Measurements from ENCODE around the gene HMCES. TPM values are rescaled to one million over a fixed set of nuclear protein-coding genes. Genes with fewer than 3 reads are reported as not detected.

HMCES gene
- total RNA-seq, 6 experiments from 2014 or later, result 17.4 to 36.9 (median 20.1) TPM

DNA sequence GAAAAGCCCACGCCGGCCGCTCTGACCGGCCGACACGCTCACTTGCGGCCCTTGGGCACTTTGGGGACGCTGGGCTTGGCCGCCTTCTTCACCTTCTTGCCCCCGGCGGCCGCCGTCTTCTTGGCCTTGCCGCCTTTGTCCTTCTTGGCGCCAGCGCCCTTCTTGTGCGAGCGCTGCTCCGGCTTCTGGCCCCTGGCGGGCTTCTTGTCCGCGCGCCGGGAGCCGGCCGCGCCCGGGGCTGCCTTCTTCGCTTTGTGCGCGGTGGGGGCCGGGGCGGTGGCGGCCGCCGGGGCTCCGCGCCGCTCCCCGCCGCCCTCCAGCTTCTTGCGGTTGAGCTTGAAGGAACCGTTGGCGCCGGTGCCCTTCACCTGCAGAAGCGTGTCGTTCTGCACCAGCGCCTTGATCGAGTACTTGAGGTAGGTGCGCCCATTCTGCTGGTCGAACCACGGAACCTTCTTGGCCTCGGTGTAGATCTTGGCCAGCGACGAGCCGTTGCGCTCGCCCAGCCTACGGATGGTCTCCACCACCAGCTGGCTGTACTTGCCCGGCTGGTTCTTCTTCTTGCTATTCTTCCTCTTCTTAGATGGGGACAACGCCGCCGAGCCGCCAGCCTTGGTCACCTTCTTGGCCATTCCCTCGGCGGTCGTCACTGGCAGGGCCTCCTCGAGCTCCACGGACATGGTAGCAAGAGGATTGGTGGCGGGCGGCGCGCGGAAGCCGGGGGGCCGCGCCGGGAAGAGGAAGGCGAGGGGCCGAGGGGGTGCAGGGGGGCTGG, 36.7 kb downstream of the HMCES start:
- no peaks in the 10 kb centered on the region for H3K9me3 ChIP-seq
- H3K4me1 ChIP-seq, result peaks cover 0 to 20% (median 6%) of the 10 kb centered on the region in 4 donors
- H3K4me3 ChIP-seq, result peak overlapping the region; percentile 55 to 82 (median 62)
- intact Hi-C loops (cut with DNase I), result no loop called here
- TF ChIP-seq, protein P1, sequence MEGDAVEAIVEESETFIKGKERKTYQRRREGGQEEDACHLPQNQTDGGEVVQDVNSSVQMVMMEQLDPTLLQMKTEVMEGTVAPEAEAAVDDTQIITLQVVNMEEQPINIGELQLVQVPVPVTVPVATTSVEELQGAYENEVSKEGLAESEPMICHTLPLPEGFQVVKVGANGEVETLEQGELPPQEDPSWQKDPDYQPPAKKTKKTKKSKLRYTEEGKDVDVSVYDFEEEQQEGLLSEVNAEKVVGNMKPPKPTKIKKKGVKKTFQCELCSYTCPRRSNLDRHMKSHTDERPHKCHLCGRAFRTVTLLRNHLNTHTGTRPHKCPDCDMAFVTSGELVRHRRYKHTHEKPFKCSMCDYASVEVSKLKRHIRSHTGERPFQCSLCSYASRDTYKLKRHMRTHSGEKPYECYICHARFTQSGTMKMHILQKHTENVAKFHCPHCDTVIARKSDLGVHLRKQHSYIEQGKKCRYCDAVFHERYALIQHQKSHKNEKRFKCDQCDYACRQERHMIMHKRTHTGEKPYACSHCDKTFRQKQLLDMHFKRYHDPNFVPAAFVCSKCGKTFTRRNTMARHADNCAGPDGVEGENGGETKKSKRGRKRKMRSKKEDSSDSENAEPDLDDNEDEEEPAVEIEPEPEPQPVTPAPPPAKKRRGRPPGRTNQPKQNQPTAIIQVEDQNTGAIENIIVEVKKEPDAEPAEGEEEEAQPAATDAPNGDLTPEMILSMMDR (IDR thresholded peaks at IDR 0.05), result no peak
- no peaks in the 10 kb centered on the region for H3K36me3 ChIP-seq
- WGBS (ENCODE audit: insufficient coverage, low coverage, low lambda C conversion rate, missing lambda C conversion rate), result under 1% methylated on average over 17 of the region's 80 CpGs
- H3K27ac ChIP-seq, result peak overlapping the region; percentile 71 to 94 (median 80)
- ATAC-seq (peak in 3 of 4 donors; percentile 2 to 16 (median 3)), DNase-seq (peak in 2 of 3 donors; percentile 56 to 61)
- no peaks in the 10 kb centered on the region for H3K27me3 ChIP-seq

DNA sequence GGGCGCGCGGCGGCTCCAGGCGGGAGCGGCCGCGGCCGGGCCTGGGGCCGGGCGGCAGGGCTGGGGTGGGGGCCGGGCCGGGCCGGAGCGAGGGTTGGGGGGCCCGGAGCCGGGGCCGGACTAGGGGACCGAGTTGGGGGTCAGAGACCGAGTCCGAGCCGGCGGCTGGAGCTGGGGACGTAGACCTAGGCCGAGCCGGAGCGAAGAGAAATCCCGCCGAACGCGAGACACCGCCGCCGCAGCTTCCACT, 37.3 kb downstream of the HMCES start:
- peak in 2 of 4 donors; percentile 4 to 16 for ATAC-seq
- no peak for DNase-seq
- peak overlapping the region; percentile 71 to 94 (median 80) for H3K27ac ChIP-seq
- H3K4me3 ChIP-seq, result peak overlapping the region; percentile 55 to 82 (median 62)
- H3K4me1 ChIP-seq, result peaks cover 0 to 20% (median 6%) of the 10 kb centered on the region in 4 donors
- no peaks in the 10 kb centered on the region for H3K36me3 ChIP-seq
- intact Hi-C loops (cut with DNase I), result no loop called here
- no peaks in the 10 kb centered on the region for H3K27me3 ChIP-seq
- TF ChIP-seq, protein P1 (IDR thresholded peaks at IDR 0.05), result no peak
- TF ChIP-seq POLR2A (IDR thresholded peaks at IDR 0.05), result no peak
- no CpG with 5 or more reads among the region's 34 CpGs for WGBS (ENCODE audit: insufficient coverage, low coverage, low lambda C conversion rate, missing lambda C conversion rate)
- H3K9me3 ChIP-seq, result no peaks in the 10 kb centered on the region

DNA sequence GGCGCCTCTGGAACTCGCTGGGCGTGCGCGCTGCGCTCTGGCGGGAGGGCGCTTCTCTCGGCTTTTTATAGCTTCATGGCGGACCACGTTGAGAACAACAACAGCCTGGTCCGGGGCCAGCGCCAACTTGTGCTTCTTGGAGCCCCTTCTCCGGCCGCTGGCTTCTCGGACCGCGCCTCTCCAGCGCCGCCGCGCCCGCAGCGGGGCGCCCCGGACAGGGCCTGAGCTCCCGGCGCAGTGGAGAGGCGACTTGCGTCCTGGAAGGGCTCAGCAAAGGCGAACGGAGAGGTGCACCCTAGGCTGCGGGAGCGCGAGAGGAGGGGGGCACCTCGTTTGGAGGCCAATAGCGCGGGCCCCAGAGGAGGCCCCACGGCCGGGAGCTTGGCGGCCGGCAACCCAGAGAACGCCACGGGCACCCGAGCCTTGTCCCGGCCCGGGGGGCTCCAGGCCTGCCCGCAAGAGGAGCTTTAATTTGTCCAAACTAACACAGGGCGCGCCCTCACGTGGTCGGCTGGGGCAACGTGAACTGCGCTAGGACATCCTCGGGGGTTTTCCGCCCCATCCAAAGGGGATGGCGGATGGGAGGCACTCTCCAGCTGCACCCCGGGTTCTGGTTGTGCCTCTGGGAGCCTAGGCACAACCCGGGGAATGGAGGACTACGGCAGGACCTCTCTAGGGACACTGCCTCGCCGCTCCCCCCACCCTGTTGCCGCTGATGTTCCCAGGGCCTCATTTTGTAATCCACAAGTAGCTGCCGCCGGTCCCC, 37.8 kb downstream of the HMCES start:
- peak; percentile 57 to 73 (median 62) for ATAC-seq
- no peaks in the 10 kb centered on the region for H3K9me3 ChIP-seq
- peaks cover 0 to 20% (median 6%) of the 10 kb centered on the region in 4 donors for H3K4me1 ChIP-seq
- 0% methylated on average over 5 of the region's 65 CpGs for WGBS (ENCODE audit: insufficient coverage, low coverage, low lambda C conversion rate, missing lambda C conversion rate)
- H3K36me3 ChIP-seq, result no peaks in the 10 kb centered on the region
- TF ChIP-seq POLR2A (IDR thresholded peaks at IDR 0.05), result peak; percentile 99
- TF ChIP-seq, protein P1 (IDR thresholded peaks at IDR 0.05), result peak in 3 of 4 donors; percentile 50 to 63 (median 54)
- DNase-seq, result peak; percentile 83 to 87 (median 85)
- H3K27me3 ChIP-seq, result no peaks in the 10 kb centered on the region
- peak overlapping the region; percentile 71 to 94 (median 80) for H3K27ac ChIP-seq
- peak overlapping the region; percentile 55 to 82 (median 62) for H3K4me3 ChIP-seq
- intact Hi-C loops (cut with DNase I), result no loop called here

DNA sequence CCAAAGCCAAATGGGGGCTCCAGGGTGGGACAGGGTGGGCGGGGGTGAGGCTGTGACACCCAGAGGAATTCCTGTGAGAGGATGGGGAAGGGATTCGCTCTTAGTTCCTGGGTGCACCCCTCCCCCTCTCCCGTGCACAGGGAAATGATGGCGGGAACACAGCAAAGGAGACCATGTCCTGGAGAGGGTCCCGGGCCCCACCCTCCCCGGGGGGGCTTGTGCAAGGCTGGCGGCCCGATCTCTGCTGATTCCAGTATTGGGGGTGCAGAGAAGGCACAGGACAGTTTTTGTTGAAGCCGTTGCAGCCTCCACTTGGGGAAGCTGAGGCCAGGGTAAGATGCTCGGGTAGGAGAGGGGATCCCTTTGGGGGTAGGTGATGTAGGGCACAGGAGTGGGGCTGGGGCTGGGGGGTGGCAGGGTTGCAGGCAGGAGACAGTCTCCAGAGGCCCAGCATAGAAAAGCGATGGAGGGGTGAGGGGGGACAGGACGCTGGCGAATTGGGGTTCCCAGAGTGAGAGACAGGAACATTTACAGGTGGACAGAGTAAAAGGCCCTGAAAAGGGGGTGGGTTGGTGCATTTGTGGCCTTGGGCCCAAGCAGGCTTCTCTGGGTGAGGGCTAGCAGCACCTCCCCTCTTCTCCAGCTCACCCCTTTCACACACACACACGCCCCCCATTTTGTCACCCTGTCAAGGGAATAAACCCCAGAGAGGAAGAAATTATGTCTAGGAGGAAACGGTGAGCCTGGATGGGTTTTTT, 38.5 kb downstream of the HMCES start:
- no peak for DNase-seq
- H3K36me3 ChIP-seq, result no peaks in the 10 kb centered on the region

More for the DNA sequence above, 38.5 kb downstream of the HMCES start:
- intact Hi-C loops (cut with DNase I), result no loop called here
- no peak for TF ChIP-seq POLR2A (IDR thresholded peaks at IDR 0.05)
- TF ChIP-seq, protein P1 (IDR thresholded peaks at IDR 0.05), result no peak
- H3K27me3 ChIP-seq, result no peaks in the 10 kb centered on the region
- WGBS (ENCODE audit: insufficient coverage, low coverage, low lambda C conversion rate, missing lambda C conversion rate), result 24% methylated on average over 10 of the region's 15 CpGs
- no peaks in the 10 kb centered on the region for H3K9me3 ChIP-seq
- peak overlapping the region in 2 of 3 donors; percentile 71 to 94 for H3K27ac ChIP-seq
- no peak for ATAC-seq
- peaks cover 0 to 20% (median 6%) of the 10 kb centered on the region in 4 donors for H3K4me1 ChIP-seq
- peak overlapping the region; percentile 55 to 82 (median 62) for H3K4me3 ChIP-seq

All from right lobe of liver (tissue), 6 donors.